ENCODE measurements around the gene USP17L15. TPM values are rescaled to one million over a fixed set of nuclear protein-coding genes. Genes with fewer than 3 reads are reported as not detected.
"Not testable (repeated sequence)": the region's sequence is repeated elsewhere in the genome, so short reads cannot be mapped to it uniquely, and the experiment has no call there.

The USP17L15 gene
- polyA plus RNA-seq, 1 experiment = not detected

DNA sequence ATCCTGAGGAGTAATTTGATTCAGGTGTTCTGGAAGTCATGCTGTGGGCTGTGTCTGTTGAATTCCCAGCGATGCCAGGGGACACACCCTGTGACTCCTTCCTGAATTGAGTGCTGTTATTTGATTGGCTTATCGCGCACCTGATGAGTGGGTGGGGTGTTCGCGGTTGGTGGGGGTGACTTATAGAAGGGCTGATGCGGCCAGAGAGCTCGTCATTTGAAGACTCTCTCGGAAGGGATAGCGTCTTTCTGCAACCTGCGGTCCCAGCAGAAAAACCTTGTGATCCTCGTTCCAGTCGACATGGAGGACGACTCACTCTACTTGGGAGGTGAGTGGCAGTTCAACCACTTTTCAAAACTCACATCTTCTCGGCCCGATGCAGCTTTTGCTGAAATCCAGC, 23.6 kb downstream of the USP17L15 start, which contains the start of gene USP17L20:
USP17L20 (plus strand) TSS at position 301 of the 400 bp plus-strand sequence; CDS start at position 301, 0 bp downstream.
- CTCF ChIA-PET; H3K27me3 ChIP-seq (ENCODE audit: control insufficient read depth, insufficient read depth, low read length); H3K9me3 ChIP-seq (ENCODE audit: control insufficient read depth, insufficient read depth, low read length); H3K27ac ChIP-seq (ENCODE audit: low read depth, low read length); H3K4me3 ChIP-seq (ENCODE audit: low read depth, low read length); POLR2A ChIA-PET; DNase-seq (ENCODE audit: low read depth, low spot score): not testable (repeated sequence)

DNA sequence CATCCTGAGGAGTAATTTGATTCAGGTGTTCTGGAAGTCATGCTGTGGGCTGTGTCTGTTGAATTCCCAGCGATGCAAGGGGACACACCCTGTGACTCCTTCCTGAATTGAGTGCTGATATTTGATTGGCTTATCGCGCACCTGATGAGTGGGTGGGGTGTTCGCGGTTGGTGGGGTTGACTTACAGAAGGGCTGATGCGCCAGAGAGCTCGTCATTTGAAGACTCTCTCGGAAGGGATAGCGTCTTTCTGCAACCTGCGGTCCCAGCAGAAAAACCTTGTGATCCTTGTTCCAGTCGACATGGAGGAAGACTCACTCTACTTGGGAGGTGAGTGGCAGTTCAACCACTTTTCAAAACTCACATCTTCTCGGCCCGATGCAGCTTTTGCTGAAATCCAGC, 28.4 kb downstream of the USP17L15 start, which contains the start of gene USP17L21:
USP17L21 (plus strand) TSS at position 301 of the 400 bp plus-strand sequence; CDS start at position 301, 0 bp downstream.
- H3K27ac ChIP-seq (ENCODE audit: low read depth, low read length); H3K27me3 ChIP-seq (ENCODE audit: control insufficient read depth, insufficient read depth, low read length); H3K4me3 ChIP-seq (ENCODE audit: low read depth, low read length); H3K9me3 ChIP-seq (ENCODE audit: control insufficient read depth, insufficient read depth, low read length); DNase-seq (ENCODE audit: low read depth, low spot score); POLR2A ChIA-PET; CTCF ChIA-PET: not testable (repeated sequence)

DNA sequence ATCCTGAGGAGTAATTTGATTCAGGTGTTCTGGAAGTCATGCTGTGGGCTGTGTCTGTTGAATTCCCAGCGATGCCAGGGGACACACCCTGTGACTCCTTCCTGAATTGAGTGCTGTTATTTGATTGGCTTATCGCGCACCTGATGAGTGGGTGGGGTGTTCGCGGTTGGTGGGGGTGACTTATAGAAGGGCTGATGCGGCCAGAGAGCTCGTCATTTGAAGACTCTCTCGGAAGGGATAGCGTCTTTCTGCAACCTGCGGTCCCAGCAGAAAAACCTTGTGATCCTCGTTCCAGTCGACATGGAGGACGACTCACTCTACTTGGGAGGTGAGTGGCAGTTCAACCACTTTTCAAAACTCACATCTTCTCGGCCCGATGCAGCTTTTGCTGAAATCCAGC, 33.1 kb downstream of the USP17L15 start, which contains the start of gene USP17L22:
USP17L22 (plus strand) TSS at position 301 of the 400 bp plus-strand sequence; CDS start at position 301, 0 bp downstream.
- H3K9me3 ChIP-seq (ENCODE audit: control insufficient read depth, insufficient read depth, low read length); POLR2A ChIA-PET; H3K27ac ChIP-seq (ENCODE audit: low read depth, low read length); CTCF ChIA-PET; DNase-seq (ENCODE audit: low read depth, low spot score); H3K4me3 ChIP-seq (ENCODE audit: low read depth, low read length); H3K27me3 ChIP-seq (ENCODE audit: control insufficient read depth, insufficient read depth, low read length): not testable (repeated sequence)

DNA sequence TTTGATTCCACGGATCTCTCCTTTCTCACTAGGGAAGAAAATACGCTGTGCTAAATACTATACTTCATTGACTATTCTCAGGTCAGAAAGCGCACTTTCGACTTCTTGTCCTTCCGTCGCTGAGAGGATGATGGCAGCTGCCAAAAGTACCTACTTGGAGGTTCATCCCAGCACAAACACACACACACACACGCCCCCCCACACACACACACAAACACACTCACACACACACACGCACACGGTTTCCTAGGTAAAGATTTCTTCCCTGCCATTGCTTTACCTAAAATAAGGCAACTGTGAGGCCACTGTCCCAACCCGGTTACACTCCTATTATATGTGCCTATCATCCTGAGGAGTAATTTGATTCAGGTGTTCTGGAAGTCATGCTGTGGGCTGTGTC, 37.5 kb downstream of the USP17L15 start:
- H3K27ac ChIP-seq (ENCODE audit: low read depth, low read length); H3K27me3 ChIP-seq (ENCODE audit: control insufficient read depth, insufficient read depth, low read length); POLR2A ChIA-PET; CTCF ChIA-PET; H3K9me3 ChIP-seq (ENCODE audit: control insufficient read depth, insufficient read depth, low read length); H3K4me3 ChIP-seq (ENCODE audit: low read depth, low read length); DNase-seq (ENCODE audit: low read depth, low spot score): not testable (repeated sequence)

Other genes with a start within 250 kb of the USP17L15 start
- not detected in 2 replicates for gene FAM90A26, start 64.0 kb upstream of the USP17L15 start, polyA plus RNA-seq (2011; rRNA removed)
- gene USP17L10, start 23.7 kb upstream of the USP17L15 start, polyA plus RNA-seq (2011; rRNA removed) = not detected in 2 replicates
- not detected in 2 replicates for gene USP17L11, start 19.0 kb upstream of the USP17L15 start, polyA plus RNA-seq (2011; rRNA removed)
- gene USP17L12, start 14.2 kb upstream of the USP17L15 start, polyA plus RNA-seq (2011; rRNA removed) = not detected in 2 replicates
- not detected in 2 replicates for gene USP17L13, start 9.5 kb upstream of the USP17L15 start, polyA plus RNA-seq (2011; rRNA removed)
- gene USP17L17, start 9.5 kb downstream of the USP17L15 start, polyA plus RNA-seq (2011; rRNA removed) = not detected in 2 replicates
- not detected in 2 replicates for gene USP17L18, start 14.2 kb downstream of the USP17L15 start, polyA plus RNA-seq (2011; rRNA removed)
- not detected in 2 replicates for gene USP17L19, start 19.0 kb downstream of the USP17L15 start, polyA plus RNA-seq (2011; rRNA removed)
- not detected in 2 replicates for gene USP17L20, start 23.7 kb downstream of the USP17L15 start, polyA plus RNA-seq (2011; rRNA removed)
- gene USP17L21, start 28.5 kb downstream of the USP17L15 start, polyA plus RNA-seq (2011; rRNA removed) = not detected in 2 replicates
- not detected in 2 replicates for gene USP17L22, start 33.2 kb downstream of the USP17L15 start, polyA plus RNA-seq (2011; rRNA removed)
- not detected in 2 replicates for gene USP17L24, start 90.8 kb downstream of the USP17L15 start, polyA plus RNA-seq (2011; rRNA removed)
- not detected in 2 replicates for gene USP17L25, start 95.5 kb downstream of the USP17L15 start, polyA plus RNA-seq (2011; rRNA removed)
- not detected in 2 replicates for gene USP17L26, start 100.3 kb downstream of the USP17L15 start, polyA plus RNA-seq (2011; rRNA removed)
- gene USP17L5, start 105.0 kb downstream of the USP17L15 start, polyA plus RNA-seq (2011; rRNA removed) = not detected in 2 replicates
- gene USP17L27, start 109.8 kb downstream of the USP17L15 start, polyA plus RNA-seq (2011; rRNA removed) = not detected in 2 replicates
- gene USP17L28, start 114.5 kb downstream of the USP17L15 start, polyA plus RNA-seq (2011; rRNA removed) = not detected in 2 replicates
- not detected in 2 replicates for gene USP17L29, start 119.3 kb downstream of the USP17L15 start, polyA plus RNA-seq (2011; rRNA removed)
- gene USP17L30, start 128.7 kb downstream of the USP17L15 start, polyA plus RNA-seq (2011; rRNA removed) = not detected in 2 replicates
- gene DEFB131A, start 210.0 kb downstream of the USP17L15 start, polyA plus RNA-seq (2011; rRNA removed) = not detected in 2 replicates

Measured in AG04450 (cell line).